Activated CD8-positive, alpha-beta T cell treated with anti-CD3 and anti-CD28 coated beads for 36 hours (primary cell): ENCODE measurements around the gene EPB41. TPM values are rescaled to one million over a fixed set of nuclear protein-coding genes. Genes with fewer than 3 reads are reported as not detected.
A peak's percentile ranks its signal among the peaks of the same experiment; 100 is the strongest.

Source experiments
- ATAC-seq: fragments of 200-7000 bp; cut with Tn5 transposase; one replicate; pipeline ENCODE4 v1.10.0; 2021; ENCODE audit warnings: mild to moderate bottlenecking, moderate library complexity
- CTCF ChIA-PET: fragments of 350-600 bp; sonication (Branson Sonifier 250); formaldehyde crosslinking; loops from one replicate; lab custom pipeline; 2021; ENCODE audit warnings: antibody characterized with exemption; lab: Charles Lee
- POLR2A ChIA-PET: fragments of 350-600 bp; sonication (Branson Sonifier 250); formaldehyde crosslinking; loops from one replicate; lab custom pipeline; 2021; ENCODE audit warnings: antibody characterized with exemption; lab: Charles Lee
- DNase-seq: peaks from one replicate; pipeline ENCODE4 v3.0.0-alpha.2; 2020
- H3K27ac Mint-ChIP-seq: one replicate; pipeline ENCODE4 v1.8.0; 2021; ENCODE audit warnings: mild to moderate bottlenecking, mixed read lengths
- H3K27me3 Mint-ChIP-seq: one replicate; pipeline ENCODE4 v1.8.0; 2021; ENCODE audit warnings: mixed read lengths
- H3K36me3 Mint-ChIP-seq: one replicate; pipeline ENCODE4 v1.8.0; 2021; ENCODE audit warnings: low read depth, mixed read lengths
- H3K4me1 Mint-ChIP-seq: one replicate; pipeline ENCODE4 v1.8.0; 2021; ENCODE audit warnings: low read depth, mixed read lengths
- H3K4me3 Mint-ChIP-seq: one replicate; pipeline ENCODE4 v1.8.0; 2021; ENCODE audit warnings: mild to moderate bottlenecking, moderate library complexity, mixed read lengths
- H3K9me3 Mint-ChIP-seq: one replicate; pipeline ENCODE4 v1.8.0; 2021; ENCODE audit warnings: mixed read lengths
- intact Hi-C: fragments of 100-400 bp; cut with micrococcal nuclease; formaldehyde crosslinking; loops from one replicate; pipeline ENCODE4 v1.10.0; 2022
- total RNA-seq, 2 experiments: library from RNA; stranded (reverse); gene quantifications; one replicate each; pipeline ENCODE4 v1.2.3, GENCODE V29; 2021
- TF ChIP-seq, protein P1 (sequence below): fragments of 200-600 bp; IDR thresholded peaks from one replicate; pipeline ENCODE4 v1.8.0; 2022; ENCODE audit warnings: antibody characterized with exemption, mild to moderate bottlenecking

EPB41 gene
- total RNA-seq, 2 experiments from 2014 or later: 74.9 to 80.3 TPM

DNA sequence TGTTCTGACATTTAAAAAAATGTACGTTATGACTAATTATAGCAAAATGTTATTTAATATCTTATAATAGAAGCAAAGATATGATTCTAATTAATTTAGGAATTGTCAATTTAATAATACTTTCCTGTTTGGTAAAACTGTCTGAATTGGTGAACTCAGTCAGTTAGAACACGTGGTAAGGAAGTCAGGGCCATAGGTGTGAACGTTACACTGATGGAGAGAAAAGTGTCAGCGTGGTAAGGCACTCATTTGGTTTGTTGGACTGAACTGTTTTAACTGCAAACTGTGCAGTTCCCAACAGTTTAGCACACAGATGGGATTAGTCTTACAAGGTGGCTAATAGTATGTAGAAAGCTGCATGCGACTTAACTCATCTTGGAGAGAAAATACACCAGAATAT, 102.9 kb downstream of the EPB41 start:
- peak overlapping the region; percentile 49 for H3K27ac Mint-ChIP-seq
- ATAC-seq (no peak), DNase-seq (no peak)
- POLR2A ChIA-PET: no interaction called here
- H3K4me3 Mint-ChIP-seq: no peak overlapping the region
- CTCF ChIA-PET: no interaction called here
- peaks cover 4% of the 10 kb centered on the region for H3K36me3 Mint-ChIP-seq
- H3K9me3 Mint-ChIP-seq: no peaks in the 10 kb centered on the region
- H3K4me1 Mint-ChIP-seq: peaks cover 4% of the 10 kb centered on the region
- intact Hi-C loops: no loop called here
- TF ChIP-seq, protein P1, sequence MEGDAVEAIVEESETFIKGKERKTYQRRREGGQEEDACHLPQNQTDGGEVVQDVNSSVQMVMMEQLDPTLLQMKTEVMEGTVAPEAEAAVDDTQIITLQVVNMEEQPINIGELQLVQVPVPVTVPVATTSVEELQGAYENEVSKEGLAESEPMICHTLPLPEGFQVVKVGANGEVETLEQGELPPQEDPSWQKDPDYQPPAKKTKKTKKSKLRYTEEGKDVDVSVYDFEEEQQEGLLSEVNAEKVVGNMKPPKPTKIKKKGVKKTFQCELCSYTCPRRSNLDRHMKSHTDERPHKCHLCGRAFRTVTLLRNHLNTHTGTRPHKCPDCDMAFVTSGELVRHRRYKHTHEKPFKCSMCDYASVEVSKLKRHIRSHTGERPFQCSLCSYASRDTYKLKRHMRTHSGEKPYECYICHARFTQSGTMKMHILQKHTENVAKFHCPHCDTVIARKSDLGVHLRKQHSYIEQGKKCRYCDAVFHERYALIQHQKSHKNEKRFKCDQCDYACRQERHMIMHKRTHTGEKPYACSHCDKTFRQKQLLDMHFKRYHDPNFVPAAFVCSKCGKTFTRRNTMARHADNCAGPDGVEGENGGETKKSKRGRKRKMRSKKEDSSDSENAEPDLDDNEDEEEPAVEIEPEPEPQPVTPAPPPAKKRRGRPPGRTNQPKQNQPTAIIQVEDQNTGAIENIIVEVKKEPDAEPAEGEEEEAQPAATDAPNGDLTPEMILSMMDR: no peak
- H3K27me3 Mint-ChIP-seq: no peaks in the 10 kb centered on the region

GRCh38 chr1:29017975-29018712, 103.8 kb downstream of the EPB41 start:
- TF ChIP-seq, protein P1: no peak
- DNase-seq (no peak), ATAC-seq (no peak)
- H3K27ac Mint-ChIP-seq: peak overlapping the region; percentile 38
- ChIA-PET POLR2A (no interaction called here), CTCF (interaction anchor here (0.9 to 1.9 kb wide), 5 partner anchors 13 to 184 kb away, joined by 3 to 7 read pairs (median 5); no protein-coding TSS in a partner anchor)
- peaks cover 4% of the 10 kb centered on the region for H3K4me1 Mint-ChIP-seq
- no peaks in the 10 kb centered on the region for H3K9me3 Mint-ChIP-seq
- no peak overlapping the region for H3K4me3 Mint-ChIP-seq
- no peaks in the 10 kb centered on the region for H3K27me3 Mint-ChIP-seq
- intact Hi-C loops: no loop called here
- peaks cover 4% of the 10 kb centered on the region for H3K36me3 Mint-ChIP-seq

DNA sequence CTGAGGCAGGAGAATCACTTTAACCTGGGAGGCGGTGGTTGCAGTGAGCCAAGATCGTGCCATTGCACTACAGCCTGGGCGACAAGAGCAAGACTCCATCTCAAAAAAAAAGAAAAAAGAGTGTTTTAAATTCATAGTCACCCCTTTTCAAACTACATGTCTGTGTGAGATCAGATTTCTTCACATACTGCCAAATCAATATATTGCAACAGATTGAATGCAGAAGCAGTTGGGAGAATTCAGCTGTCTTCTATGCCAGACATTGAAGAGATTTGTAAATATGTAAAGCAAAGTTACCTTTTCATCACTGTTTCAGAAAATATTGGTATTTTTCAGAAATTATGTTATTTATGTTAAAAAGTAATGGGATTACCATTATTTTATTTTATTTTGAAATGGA, 108.3 kb downstream of the EPB41 start:
- Mint-ChIP-seq H3K27ac (no peak overlapping the region), H3K9me3 (no peaks in the 10 kb centered on the region), H3K27me3 (no peaks in the 10 kb centered on the region), H3K4me3 (no peak overlapping the region), H3K36me3 (peaks cover 2% of the 10 kb centered on the region), H3K4me1 (peaks cover 4% of the 10 kb centered on the region)
- ATAC-seq: no peak
- CTCF ChIA-PET: interaction anchor here (1.1 kb wide), 1 partner anchor 11 kb away, joined by 4 read pairs; no protein-coding TSS in a partner anchor
- DNase-seq: no peak
- POLR2A ChIA-PET: no interaction called here
- TF ChIP-seq, protein P1: no peak
- intact Hi-C loops: no loop called here

DNA sequence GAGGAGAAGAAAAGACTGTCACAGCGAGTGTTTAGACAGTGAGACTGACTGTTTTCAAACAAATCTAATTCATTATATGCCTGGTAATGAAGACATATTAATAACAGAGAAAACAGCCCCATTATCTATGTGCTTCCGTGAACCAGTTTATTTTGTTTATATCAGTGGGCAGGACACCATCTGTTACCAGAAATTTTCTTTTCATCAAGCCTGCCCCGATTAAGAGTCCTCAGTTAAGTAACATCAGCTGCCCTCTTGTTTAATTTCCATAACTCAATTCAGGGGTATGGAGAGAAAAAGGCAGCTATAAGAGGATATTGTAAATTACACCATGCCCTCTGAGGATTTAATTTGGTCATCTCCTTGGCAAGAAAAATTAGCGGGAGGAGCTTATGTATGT, 115.3 kb downstream of the EPB41 start:
- POLR2A ChIA-PET: no interaction called here
- no peaks in the 10 kb centered on the region for H3K36me3 Mint-ChIP-seq
- DNase-seq (no peak), ATAC-seq (no peak)
- no peaks in the 10 kb centered on the region for H3K9me3 Mint-ChIP-seq
- peaks cover 4% of the 10 kb centered on the region for H3K4me1 Mint-ChIP-seq
- peak overlapping the region; percentile 4 for H3K27ac Mint-ChIP-seq
- H3K4me3 Mint-ChIP-seq: no peak overlapping the region
- TF ChIP-seq, protein P1: no peak
- CTCF ChIA-PET: interaction anchor here (1.3 to 17.3 kb wide), 3 partner anchors 9 to 173 kb away, joined by 3 to 465 read pairs (median 4); no protein-coding TSS in a partner anchor
- no peaks in the 10 kb centered on the region for H3K27me3 Mint-ChIP-seq
- intact Hi-C loops: no loop called here

GRCh38 chr1:29032841-29033240, 118.5 kb downstream of the EPB41 start:
- Mint-ChIP-seq H3K36me3 (peaks cover 7% of the 10 kb centered on the region), H3K4me1 (peaks cover 2% of the 10 kb centered on the region), H3K4me3 (no peak overlapping the region), H3K27ac (peak overlapping the region; percentile 34), H3K9me3 (no peaks in the 10 kb centered on the region), H3K27me3 (no peaks in the 10 kb centered on the region)
- DNase-seq: no peak
- ChIA-PET CTCF (interaction anchor here (0.8 to 17.3 kb wide), 23 partner anchors 9 to 248 kb away, joined by 3 to 465 read pairs (median 7); partner anchors contain the start of gene EPB41), POLR2A (interaction anchor here (0.9 to 1.5 kb wide), 2 partner anchors 148 to 149 kb away, joined by 4 read pairs; partner anchors contain the start of gene SRSF4)
- intact Hi-C loops: no loop called here
- TF ChIP-seq, protein P1: no peak
- no peak for ATAC-seq
